Kidney epithelial cell (primary cell): ENCODE data around the gene POTEC. TPM values are rescaled to one million over a fixed set of nuclear protein-coding genes. Genes with fewer than 3 reads are reported as not detected.
"Not testable (repeated sequence)": the region's sequence is repeated elsewhere in the genome, so short reads cannot be mapped to it uniquely, and the experiment has no call there.

Experiments
- DNase-seq: peaks from one replicate; pipeline ENCODE4 v3.0.0-alpha.2; 2010; ENCODE audit warnings: low read depth
- H3K27me3 ChIP-seq: 2 replicates; pipeline ENCODE4 v1.6.0; 2011; ENCODE audit warnings: low read length; ENCODE audit not compliant: control insufficient read depth, insufficient read depth
- H3K36me3 ChIP-seq: 2 replicates; pipeline ENCODE4 v1.5.1; 2011; ENCODE audit warnings: low read length; ENCODE audit not compliant: control insufficient read depth, insufficient read depth
- H3K4me3 ChIP-seq: 2 replicates; pipeline ENCODE4 v1.5.1; 2011; ENCODE audit warnings: low read depth, mild to moderate bottlenecking, control low read depth, low read length
- total RNA-seq: library from RNA; depleted of rRNA; stranded (reverse); fragments of >200 nt; gene quantifications from 2 replicates; pipeline ENCODE4 v1.2.3, GENCODE V29; 2015

Gene POTEC
- total RNA-seq, 1 donor from 2014 or later, result not detected

DNA sequence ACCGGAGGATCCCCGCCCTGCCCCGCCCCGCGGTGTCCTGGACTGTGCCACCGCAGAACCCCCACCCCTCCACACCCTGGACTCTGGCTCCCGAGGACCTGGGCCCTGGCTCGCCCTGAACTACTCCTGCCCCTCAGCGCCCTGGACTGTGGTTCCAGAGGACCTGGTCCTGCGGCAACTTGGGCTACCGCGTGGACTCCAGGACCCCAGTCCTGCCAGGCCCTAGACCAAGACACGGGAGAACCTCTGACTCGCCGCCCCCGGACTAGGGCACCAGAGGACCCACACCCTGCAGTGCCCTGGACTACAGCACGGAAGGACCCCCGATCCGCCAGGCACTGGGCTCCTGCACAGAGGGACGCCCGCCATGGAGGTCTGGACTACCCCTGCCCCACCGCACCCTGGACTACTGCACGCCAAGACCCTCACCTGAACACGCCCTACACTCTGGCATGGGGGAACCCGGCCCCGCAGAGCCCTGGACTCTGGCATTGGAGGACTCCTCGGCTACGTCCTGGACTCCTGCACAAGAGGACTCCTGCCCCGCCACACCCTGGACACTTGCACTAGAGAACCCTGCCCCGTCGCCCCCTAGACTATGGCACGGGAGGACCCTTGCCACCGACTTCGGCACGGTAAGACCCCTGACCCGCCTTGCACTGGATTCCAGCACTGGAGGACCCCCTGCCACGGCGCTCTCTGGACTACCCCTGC, 69.2 kb downstream of the POTEC start:
- H3K36me3 ChIP-seq, DNase-seq, H3K27me3 ChIP-seq, H3K4me3 ChIP-seq: not testable (repeated sequence)

DNA sequence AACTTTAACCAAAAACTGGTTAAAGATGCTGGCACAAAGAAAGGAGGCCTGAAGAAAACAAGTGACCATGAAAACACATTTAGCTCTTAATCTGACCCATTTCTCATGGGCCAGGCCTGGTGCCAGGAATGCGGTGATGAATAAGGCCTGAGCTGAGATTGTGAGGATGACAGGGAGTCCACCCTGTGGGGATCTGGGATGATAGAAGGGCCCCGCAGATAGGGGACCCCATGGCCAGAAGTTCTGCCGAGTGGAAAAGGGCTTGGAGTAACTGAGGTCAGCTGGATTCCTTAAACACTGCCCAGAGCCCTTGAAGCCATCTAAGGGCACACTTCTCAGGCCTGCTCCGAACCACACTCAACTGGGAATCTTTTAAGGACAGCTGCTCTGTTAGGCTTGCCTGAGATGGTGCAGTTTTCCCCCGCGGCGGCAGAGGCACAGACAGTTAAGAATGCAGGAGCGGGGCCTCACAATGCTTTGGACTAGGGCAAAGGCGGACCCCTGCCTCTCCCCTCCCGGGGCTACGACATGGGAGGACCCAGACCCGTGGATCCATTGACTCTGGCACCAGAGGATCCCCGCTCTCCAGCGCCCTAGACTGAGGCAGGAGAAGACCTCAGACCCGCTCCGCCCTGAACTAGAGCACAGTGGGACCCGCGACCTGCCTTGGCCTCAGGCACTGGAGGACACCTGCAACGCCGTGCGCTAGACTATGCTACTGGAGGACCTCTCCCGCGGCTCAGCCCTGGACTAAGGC, 70.0 kb downstream of the POTEC start:
- H3K36me3 ChIP-seq, H3K27me3 ChIP-seq, H3K4me3 ChIP-seq, DNase-seq: not testable (repeated sequence)

DNA sequence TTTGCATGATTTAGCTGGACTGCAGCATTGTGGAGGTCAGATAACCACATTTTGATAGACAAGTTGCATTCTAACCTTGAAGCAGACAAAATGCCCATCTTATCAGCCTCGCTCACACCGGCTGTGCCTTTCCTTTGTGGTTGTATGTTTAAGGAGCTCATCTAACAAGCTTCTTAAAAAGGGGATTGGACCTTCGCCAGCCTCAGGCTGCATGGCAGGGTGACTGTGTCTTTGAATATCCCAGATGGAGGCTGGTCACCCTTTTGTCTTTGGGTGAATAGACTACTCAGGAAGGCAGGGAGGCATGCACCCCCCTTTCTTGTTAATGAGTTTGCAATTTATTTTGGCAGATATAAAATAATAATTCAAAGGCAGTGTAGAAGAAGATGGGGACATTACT, 72.1 kb downstream of the POTEC start:
- not testable (repeated sequence) for H3K36me3 ChIP-seq, H3K4me3 ChIP-seq, DNase-seq, H3K27me3 ChIP-seq

DNA sequence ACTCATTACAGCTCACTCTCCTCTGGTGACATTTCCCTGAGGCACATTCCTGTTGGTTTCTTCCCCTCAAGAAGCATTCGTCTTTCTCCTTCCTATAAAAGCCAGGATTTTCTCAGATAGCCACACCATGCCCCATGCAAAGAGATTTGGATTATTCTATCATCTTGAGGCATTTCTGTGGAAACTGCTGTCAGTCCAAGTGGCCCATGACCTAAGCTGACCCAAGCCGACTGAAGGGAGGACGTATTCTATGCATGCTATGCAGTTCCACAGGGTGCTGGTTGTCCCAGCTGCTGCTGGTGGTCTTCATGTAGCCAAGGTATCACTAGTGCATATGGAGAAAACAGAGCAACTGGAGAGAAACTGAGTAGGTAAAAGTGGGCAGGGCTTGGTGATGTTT, 73.0 kb downstream of the POTEC start:
- H3K27me3 ChIP-seq, H3K36me3 ChIP-seq, DNase-seq, H3K4me3 ChIP-seq: not testable (repeated sequence)

DNA sequence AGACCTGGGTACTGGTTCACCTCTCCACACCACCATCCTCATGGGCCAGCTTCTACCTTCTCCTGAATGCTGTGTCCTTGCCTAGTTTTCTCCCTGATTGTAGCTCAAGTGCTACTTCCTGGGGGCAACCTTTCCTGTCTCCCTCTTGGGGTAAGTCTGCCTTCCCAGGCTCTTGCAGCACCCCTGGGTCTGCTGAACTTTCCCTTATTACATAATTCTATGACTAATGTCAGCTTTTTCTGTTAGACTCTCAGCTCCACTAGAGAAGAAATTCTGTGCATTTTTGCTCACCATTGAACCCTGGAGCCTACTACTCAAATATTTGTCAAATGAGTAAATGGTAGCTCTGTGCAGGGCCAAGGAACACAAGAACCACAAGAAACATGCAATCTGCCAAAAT, 73.4 kb downstream of the POTEC start:
- H3K27me3 ChIP-seq, H3K4me3 ChIP-seq, H3K36me3 ChIP-seq: not testable (repeated sequence)
- peak; percentile 16 for DNase-seq

DNA sequence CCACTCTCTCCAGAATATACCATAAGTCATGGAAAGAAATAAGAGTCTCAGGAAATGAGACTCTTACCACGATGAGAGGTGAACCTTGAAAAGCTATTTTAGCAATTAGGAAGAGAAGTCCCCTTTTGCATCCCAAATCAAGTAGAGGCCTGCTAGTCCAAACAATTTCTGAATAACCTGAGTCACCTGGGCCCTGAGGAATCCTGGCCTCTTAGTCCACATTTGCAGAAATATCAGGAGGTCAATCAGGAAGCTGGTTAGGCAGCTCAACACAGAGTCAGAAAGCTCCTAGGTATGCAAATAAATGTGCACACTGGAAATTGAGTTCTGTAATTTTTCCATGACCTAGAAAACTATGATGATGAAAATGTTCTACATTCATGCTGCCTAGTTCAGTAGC, 77.4 kb downstream of the POTEC start:
- not testable (repeated sequence) for H3K27me3 ChIP-seq, H3K36me3 ChIP-seq, DNase-seq, H3K4me3 ChIP-seq

Other genes with a start within 250 kb of the POTEC start
- gene ANKRD30B, start 204.6 kb upstream of the POTEC start, total RNA-seq, result 0.07 and 0.08 TPM in 2 replicates